CD4-positive, alpha-beta memory T cell (primary cell): ENCODE data around the gene MRPS11. TPM values are rescaled to one million over a fixed set of nuclear protein-coding genes. Genes with fewer than 3 reads are reported as not detected.

Experiments used
- CTCF ChIA-PET: fragments of 350-600 bp; sonication (Branson Sonifier 250); formaldehyde crosslinking; loops from one replicate; lab custom pipeline; 2021; ENCODE audit warnings: inconsistent platforms; ENCODE audit not compliant: partially characterized antibody; lab: Charles Lee
- POLR2A ChIA-PET: fragments of 350-600 bp; sonication (Branson Sonifier 250); formaldehyde crosslinking; loops from one replicate; lab custom pipeline; 2021; ENCODE audit not compliant: partially characterized antibody; lab: Charles Lee
- DNase-seq, 5 donors: peaks; one replicate each; pipeline versions ENCODE4 v3.0.0 to v3.0.0-alpha.2; 2020 to 2022; ENCODE audit warnings: mixed read lengths in 1 of 5
- H3K27ac ChIP-seq: one replicate; pipeline ENCODE4 v1.7.0; 2013; ENCODE audit warnings: low read depth, low read length
- H3K27me3 ChIP-seq: 2 replicates; pipeline ENCODE4 v1.7.0; 2013; ENCODE audit warnings: mild to moderate bottlenecking, low read length, moderate library complexity; ENCODE audit not compliant: insufficient read depth
- H3K36me3 ChIP-seq: 2 replicates; pipeline ENCODE4 v1.7.0; 2013; ENCODE audit warnings: mild to moderate bottlenecking, low read length, moderate library complexity; ENCODE audit not compliant: insufficient read depth
- H3K4me1 ChIP-seq: 2 replicates; pipeline ENCODE4 v1.7.0; 2013; ENCODE audit warnings: mild to moderate bottlenecking, low read length, moderate library complexity; ENCODE audit not compliant: insufficient read depth
- H3K4me3 ChIP-seq, 2 donors: one replicate each; pipeline ENCODE4 v1.7.0; 2013; ENCODE audit warnings: low read length in 2 of 2, mild to moderate bottlenecking in 1 of 2
- H3K9me3 ChIP-seq, 2 donors: one replicate each; pipeline ENCODE4 v1.7.0; 2013; ENCODE audit warnings: low read length in 2 of 2, control low read depth in 1 of 2; ENCODE audit not compliant: control insufficient read depth in 1 of 2
- H3K27ac Mint-ChIP-seq, 7 donors: one replicate each; pipeline ENCODE4 v1.8.0; 2020 to 2021; ENCODE audit warnings: mixed read lengths in 7 of 7, mild to moderate bottlenecking in 6 of 7, inconsistent platforms in 3 of 7, moderate library complexity in 3 of 7
- H3K27me3 Mint-ChIP-seq, 2 donors: one replicate each; pipeline ENCODE4 v1.8.0; 2020 to 2021; ENCODE audit warnings: mixed read lengths in 2 of 2
- H3K36me3 Mint-ChIP-seq, 2 donors: one replicate each; pipeline ENCODE4 v1.8.0; 2020 to 2021; ENCODE audit warnings: mixed read lengths in 2 of 2, inconsistent platforms in 1 of 2, mild to moderate bottlenecking in 1 of 2
- H3K4me1 Mint-ChIP-seq, 4 donors: one replicate each; pipeline ENCODE4 v1.8.0; 2020 to 2021; ENCODE audit warnings: mixed read lengths in 4 of 4, mild to moderate bottlenecking in 1 of 4
- H3K4me3 Mint-ChIP-seq, 8 donors: one replicate each; pipeline ENCODE4 v1.8.0; 2020 to 2021; ENCODE audit warnings: mixed read lengths in 8 of 8, mild to moderate bottlenecking in 7 of 8, moderate library complexity in 6 of 8, inconsistent platforms in 3 of 8
- H3K9me3 Mint-ChIP-seq, 8 donors: one replicate each; pipeline ENCODE4 v1.8.0; 2020 to 2021; ENCODE audit warnings: mixed read lengths in 8 of 8, mild to moderate bottlenecking in 5 of 8, inconsistent platforms in 3 of 8, moderate library complexity in 1 of 8
- intact Hi-C: fragments of 100-400 bp; cut with micrococcal nuclease; formaldehyde crosslinking; loops from one replicate; pipeline ENCODE4 v1.15.1; 2023
- polyA plus RNA-seq, 2 donors: library from polyadenylated mRNA; unstranded; fragments of 300-500 nt; fragmentation: Illumina TruSeq; gene quantifications; one replicate each; pipeline ENCODE4 v1.2.3, GENCODE V29; 2021
- total RNA-seq, 2 experiments: library from RNA; stranded (reverse); gene quantifications; one replicate each; pipeline ENCODE4 v1.2.3, GENCODE V29; 2021

The MRPS11 gene
- total and polyA plus RNA-seq, 4 experiments from 2014 or later, result 27.5 to 63.1 (median 42.6) TPM

DNA sequence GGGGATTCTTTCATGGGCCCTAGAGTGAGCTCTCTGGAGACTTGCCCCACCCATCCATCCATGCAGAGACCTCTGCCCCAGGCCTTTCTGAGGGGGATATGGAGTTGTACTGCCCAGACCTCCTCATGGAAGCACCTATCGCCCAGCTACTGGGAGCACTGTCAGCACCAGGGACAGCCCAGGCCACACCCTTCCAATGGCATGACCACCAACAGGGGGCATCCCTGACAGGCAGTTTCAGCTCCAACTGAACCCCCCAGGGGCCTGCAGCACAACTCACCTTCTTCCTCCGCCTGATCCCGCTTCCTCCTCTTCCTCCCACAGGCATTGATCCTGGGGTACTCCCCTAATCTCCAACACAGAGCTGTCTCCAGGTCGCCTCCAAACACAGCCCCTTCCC is 21.8 kb downstream of the MRPS11 start:
- no peaks in the 10 kb centered on the region for H3K4me1 ChIP-seq
- H3K27ac ChIP-seq, result no peak overlapping the region
- no peaks in the 10 kb centered on the region for H3K9me3 ChIP-seq
- H3K27me3 ChIP-seq, result no peaks in the 10 kb centered on the region
- H3K36me3 ChIP-seq, result no peaks in the 10 kb centered on the region
- Mint-ChIP-seq H3K27me3 (peaks cover 0 to 2% of the 10 kb centered on the region in 2 donors), H3K4me3 (no peak overlapping the region), H3K9me3 (peaks cover 0 to 1% (median 0%) of the 10 kb centered on the region in 8 donors), H3K27ac (peak overlapping the region in 1 of 7 donors; percentile 76), H3K4me1 (no peaks in the 10 kb centered on the region), H3K36me3 (no peaks in the 10 kb centered on the region)
- ChIA-PET CTCF (interaction anchor here (0.9 kb wide), 1 partner anchor 8 kb away, joined by 4 read pairs; no protein-coding TSS in a partner anchor), POLR2A (no interaction called here)
- intact Hi-C loops, result no loop called here
- no peak for DNase-seq
- H3K4me3 ChIP-seq, result no peak overlapping the region

DNA sequence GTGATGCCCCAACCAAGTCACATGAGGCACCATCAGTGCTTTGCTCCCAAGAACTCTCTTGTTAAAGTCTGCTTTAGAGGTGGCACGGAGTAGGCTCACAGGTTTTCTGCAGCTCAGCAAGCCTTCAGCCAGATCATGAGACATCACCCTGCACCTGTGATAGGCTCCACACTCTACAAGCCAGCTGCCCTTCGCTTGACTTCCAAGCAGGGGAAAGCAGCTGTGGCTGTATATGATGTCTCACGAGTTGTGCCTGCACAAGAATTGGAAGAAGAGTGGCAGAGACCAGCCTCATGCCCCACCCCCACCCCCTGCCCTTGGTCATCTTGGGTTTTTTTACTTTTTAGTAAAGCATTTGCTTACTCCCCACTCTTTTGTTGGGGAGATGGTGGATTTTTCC is 22.5 kb downstream of the MRPS11 start:
- Mint-ChIP-seq H3K4me3 (no peak overlapping the region), H3K9me3 (peaks cover 0 to 1% (median 0%) of the 10 kb centered on the region in 8 donors), H3K4me1 (no peaks in the 10 kb centered on the region), H3K27me3 (peaks cover 0 to 2% of the 10 kb centered on the region in 2 donors), H3K36me3 (peaks cover 0 to 3% of the 10 kb centered on the region in 2 donors), H3K27ac (no peak overlapping the region)
- H3K4me1 ChIP-seq, result no peaks in the 10 kb centered on the region
- H3K9me3 ChIP-seq, result no peaks in the 10 kb centered on the region
- POLR2A ChIA-PET, result no interaction called here
- CTCF ChIA-PET, result interaction anchor here (0.9 kb wide), 1 partner anchor 9 kb away, joined by 4 read pairs; no protein-coding TSS in a partner anchor
- H3K4me3 ChIP-seq, result no peak overlapping the region
- H3K27me3 ChIP-seq, result no peaks in the 10 kb centered on the region
- intact Hi-C loops, result no loop called here
- DNase-seq, result no peak
- no peak overlapping the region for H3K27ac ChIP-seq
- no peaks in the 10 kb centered on the region for H3K36me3 ChIP-seq

DNA sequence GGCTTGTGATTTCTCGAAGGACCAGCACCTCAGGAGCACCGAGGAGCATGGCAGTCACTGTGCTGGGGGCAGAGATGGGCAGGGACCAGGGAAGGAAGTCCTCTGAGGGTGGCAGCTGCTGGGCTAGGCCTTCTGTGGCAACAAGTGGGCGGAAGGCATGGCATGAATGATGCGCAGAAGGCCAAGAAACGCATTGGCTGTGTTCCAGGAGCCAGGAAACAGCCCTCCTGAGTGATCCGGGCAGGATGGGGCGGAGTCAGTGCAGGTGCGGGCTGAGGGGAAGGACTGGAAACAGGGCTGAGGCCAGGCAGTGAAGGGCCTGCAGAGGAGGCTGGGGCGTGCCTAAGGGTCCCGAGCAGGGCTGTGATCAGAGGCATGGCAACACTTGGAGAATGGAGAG is 23.6 kb downstream of the MRPS11 start:
- no peaks in the 10 kb centered on the region for H3K36me3 ChIP-seq
- no peak overlapping the region for H3K4me3 ChIP-seq
- intact Hi-C loops, result no loop called here
- H3K9me3 ChIP-seq, result no peaks in the 10 kb centered on the region
- H3K36me3 Mint-ChIP-seq, result peaks cover 0 to 3% of the 10 kb centered on the region in 2 donors
- DNase-seq, result no peak
- no peak overlapping the region for H3K27ac ChIP-seq
- POLR2A ChIA-PET, result no interaction called here
- CTCF ChIA-PET, result no interaction called here
- H3K27me3 Mint-ChIP-seq, result peaks cover 0 to 2% of the 10 kb centered on the region in 2 donors
- no peaks in the 10 kb centered on the region for H3K4me1 ChIP-seq
- H3K27me3 ChIP-seq, result no peaks in the 10 kb centered on the region
- H3K9me3 Mint-ChIP-seq, result peaks cover 0 to 1% (median 0%) of the 10 kb centered on the region in 8 donors
- H3K27ac Mint-ChIP-seq, result no peak overlapping the region
- no peaks in the 10 kb centered on the region for H3K4me1 Mint-ChIP-seq
- H3K4me3 Mint-ChIP-seq, result no peak overlapping the region

GRCh38 chr15:88493844-88494243 is 26.3 kb downstream of the MRPS11 start:
- intact Hi-C loops, result no loop called here
- ChIA-PET POLR2A (no interaction called here), CTCF (no interaction called here)
- H3K36me3 ChIP-seq, result no peaks in the 10 kb centered on the region
- H3K27ac ChIP-seq, result no peak overlapping the region
- H3K4me3 ChIP-seq, result no peak overlapping the region
- Mint-ChIP-seq H3K36me3 (peaks cover 4% of the 10 kb centered on the region in 2 donors), H3K27me3 (no peaks in the 10 kb centered on the region), H3K4me3 (no peak overlapping the region), H3K4me1 (no peaks in the 10 kb centered on the region), H3K9me3 (no peaks in the 10 kb centered on the region), H3K27ac (no peak overlapping the region)
- no peaks in the 10 kb centered on the region for H3K4me1 ChIP-seq
- no peaks in the 10 kb centered on the region for H3K9me3 ChIP-seq
- DNase-seq, result no peak
- no peaks in the 10 kb centered on the region for H3K27me3 ChIP-seq

DNA sequence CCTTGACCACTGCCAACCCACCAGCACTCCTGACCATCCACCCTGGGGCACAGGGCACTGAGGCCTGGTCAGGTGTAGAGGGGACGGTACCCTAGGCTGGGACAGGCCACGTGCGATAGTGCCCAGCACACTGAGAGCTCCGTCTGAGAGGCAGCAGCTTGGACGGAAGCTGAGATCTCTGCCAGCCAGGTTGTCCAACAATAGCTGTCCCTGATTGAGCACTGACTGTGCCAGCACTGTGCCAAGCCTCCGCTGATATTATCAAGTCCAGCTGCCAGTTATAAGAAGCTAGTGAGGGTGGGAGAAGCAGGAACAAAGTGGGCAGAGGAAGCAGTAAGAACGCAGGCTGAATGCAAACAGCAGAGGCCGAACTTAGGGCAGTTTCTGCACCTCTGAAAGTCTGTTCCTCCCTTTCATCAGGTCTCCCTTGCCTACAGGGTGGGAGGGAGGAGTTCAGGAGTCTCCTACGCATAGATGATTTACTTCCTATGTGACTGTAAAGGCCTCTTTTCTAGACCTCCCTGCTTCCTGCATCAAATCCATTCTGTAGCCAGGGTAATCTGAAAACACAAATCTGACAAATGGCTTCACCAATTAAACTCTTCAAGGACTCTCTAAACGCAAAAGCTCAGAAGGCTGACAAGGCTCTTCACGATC is 29.7 kb downstream of the MRPS11 start:
- H3K36me3 Mint-ChIP-seq, result peaks cover 8 to 9% of the 10 kb centered on the region in 2 donors
- DNase-seq, result no peak
- Histone ChIP-seq H3K27ac (no peak overlapping the region), H3K36me3 (no peaks in the 10 kb centered on the region), H3K9me3 (no peaks in the 10 kb centered on the region), H3K4me3 (no peak overlapping the region), H3K27me3 (no peaks in the 10 kb centered on the region), H3K4me1 (no peaks in the 10 kb centered on the region)
- intact Hi-C loops, result no loop called here
- H3K4me3 Mint-ChIP-seq, result no peak overlapping the region
- H3K27ac Mint-ChIP-seq, result peak overlapping the region in 1 of 7 donors; percentile 46
- H3K4me1 Mint-ChIP-seq, result no peaks in the 10 kb centered on the region
- ChIA-PET POLR2A (no interaction called here), CTCF (no interaction called here)
- no peaks in the 10 kb centered on the region for H3K27me3 Mint-ChIP-seq
- no peaks in the 10 kb centered on the region for H3K9me3 Mint-ChIP-seq

DNA sequence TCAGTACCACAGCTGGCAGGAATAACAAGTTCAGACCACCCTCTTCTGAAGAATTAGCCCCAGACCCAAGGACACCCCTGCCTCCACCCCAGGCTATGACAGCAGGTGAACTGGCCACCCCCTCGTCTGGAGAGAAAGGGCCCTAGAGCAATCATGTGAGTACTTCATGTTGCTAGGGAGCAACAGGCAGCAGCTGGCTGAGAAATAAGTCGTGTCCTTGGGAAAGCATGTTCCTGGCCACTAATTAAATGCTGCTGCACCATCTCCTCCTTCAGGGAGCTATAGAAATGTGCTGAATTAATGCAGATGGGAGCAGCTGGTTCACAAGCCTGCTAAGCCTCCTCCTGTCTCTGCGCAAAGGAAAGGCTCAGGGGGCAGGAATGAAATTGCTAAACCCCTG is 31.5 kb downstream of the MRPS11 start:
- Mint-ChIP-seq H3K4me1 (no peaks in the 10 kb centered on the region), H3K27me3 (no peaks in the 10 kb centered on the region), H3K9me3 (no peaks in the 10 kb centered on the region), H3K36me3 (peaks cover 15 to 17% of the 10 kb centered on the region in 2 donors), H3K27ac (no peak overlapping the region), H3K4me3 (no peak overlapping the region)
- Histone ChIP-seq H3K36me3 (no peaks in the 10 kb centered on the region), H3K9me3 (no peaks in the 10 kb centered on the region), H3K27me3 (no peaks in the 10 kb centered on the region), H3K27ac (no peak overlapping the region), H3K4me1 (no peaks in the 10 kb centered on the region), H3K4me3 (no peak overlapping the region)
- no peak for DNase-seq
- ChIA-PET CTCF (interaction anchor here (0.6 kb wide), 1 partner anchor 63 kb away, joined by 5 read pairs; no protein-coding TSS in a partner anchor), POLR2A (no interaction called here)
- intact Hi-C loops, result no loop called here

DNA sequence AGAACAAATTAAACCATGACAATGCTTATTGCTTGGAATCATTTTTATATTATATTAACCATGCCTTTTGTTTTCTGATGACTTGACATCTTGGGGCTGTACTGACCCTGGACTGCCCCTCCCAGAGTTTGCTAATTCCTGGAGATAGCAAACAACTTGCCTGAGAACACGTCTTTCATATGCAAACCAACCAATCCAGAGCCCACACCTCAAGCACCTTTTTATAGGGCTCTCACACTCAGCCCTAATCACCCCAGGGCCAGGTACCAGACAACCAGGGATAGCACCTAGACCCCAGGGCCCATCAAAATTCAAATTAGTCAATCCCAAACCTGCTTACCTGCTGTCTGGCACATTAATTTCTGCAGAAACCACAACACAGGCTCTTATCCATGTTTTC is 36.9 kb downstream of the MRPS11 start:
- no peak overlapping the region for H3K4me3 Mint-ChIP-seq

More for the DNA sequence above, 36.9 kb downstream of the MRPS11 start:
- no peak for DNase-seq
- no peaks in the 10 kb centered on the region for H3K4me1 Mint-ChIP-seq
- no peaks in the 10 kb centered on the region for H3K27me3 Mint-ChIP-seq
- CTCF ChIA-PET, result no interaction called here
- POLR2A ChIA-PET, result no interaction called here
- intact Hi-C loops, result no loop called here
- Histone ChIP-seq H3K27ac (no peak overlapping the region), H3K4me1 (no peaks in the 10 kb centered on the region), H3K27me3 (no peaks in the 10 kb centered on the region), H3K36me3 (no peaks in the 10 kb centered on the region), H3K4me3 (no peak overlapping the region), H3K9me3 (no peaks in the 10 kb centered on the region)
- H3K36me3 Mint-ChIP-seq, result peaks cover 37 to 55% of the 10 kb centered on the region in 2 donors
- no peak overlapping the region for H3K27ac Mint-ChIP-seq
- no peaks in the 10 kb centered on the region for H3K9me3 Mint-ChIP-seq
